ENCODE results near the gene SH3PXD2A.

The SH3PXD2A gene

DNA sequence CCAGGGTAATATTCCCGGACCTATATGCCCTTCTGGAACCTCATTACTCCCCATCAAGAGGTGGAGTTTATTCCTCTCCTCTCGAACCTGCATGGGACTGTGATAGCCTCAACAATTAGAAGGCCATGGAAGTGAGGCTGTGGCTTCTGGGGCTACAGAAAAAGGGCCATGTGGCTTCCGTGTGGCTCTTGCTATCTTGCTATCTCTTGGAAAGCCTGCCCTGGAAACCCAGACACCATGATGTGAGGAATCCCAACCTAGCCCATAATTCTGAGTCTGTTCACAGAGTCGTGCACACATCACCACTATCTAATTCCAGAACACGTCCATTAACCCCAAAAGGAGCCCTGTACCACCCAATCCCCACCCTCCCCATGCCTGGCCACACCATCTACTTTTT, 20.8 kb upstream of the SH3PXD2A start:
- DNase-seq = no peak

DNA sequence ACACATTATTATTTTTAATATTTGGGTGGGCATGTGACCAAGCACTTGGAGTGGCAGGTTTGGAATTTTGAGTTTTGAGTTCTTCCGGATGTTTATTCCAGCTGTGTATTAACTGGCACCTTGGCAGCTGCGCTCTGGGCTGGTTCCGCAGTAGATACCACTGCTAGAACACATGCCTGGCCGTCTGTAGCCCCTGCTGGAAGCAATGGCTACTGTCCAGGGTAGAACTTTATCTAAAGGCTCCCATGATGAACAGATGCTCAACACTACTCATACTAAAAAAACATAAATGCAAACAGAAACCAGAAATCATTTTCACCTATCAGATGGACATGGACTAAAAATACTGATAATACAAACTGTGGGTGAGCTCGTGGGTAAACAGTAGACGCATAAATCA, 19.4 kb upstream of the SH3PXD2A start:
- DNase-seq = no peak

DNA sequence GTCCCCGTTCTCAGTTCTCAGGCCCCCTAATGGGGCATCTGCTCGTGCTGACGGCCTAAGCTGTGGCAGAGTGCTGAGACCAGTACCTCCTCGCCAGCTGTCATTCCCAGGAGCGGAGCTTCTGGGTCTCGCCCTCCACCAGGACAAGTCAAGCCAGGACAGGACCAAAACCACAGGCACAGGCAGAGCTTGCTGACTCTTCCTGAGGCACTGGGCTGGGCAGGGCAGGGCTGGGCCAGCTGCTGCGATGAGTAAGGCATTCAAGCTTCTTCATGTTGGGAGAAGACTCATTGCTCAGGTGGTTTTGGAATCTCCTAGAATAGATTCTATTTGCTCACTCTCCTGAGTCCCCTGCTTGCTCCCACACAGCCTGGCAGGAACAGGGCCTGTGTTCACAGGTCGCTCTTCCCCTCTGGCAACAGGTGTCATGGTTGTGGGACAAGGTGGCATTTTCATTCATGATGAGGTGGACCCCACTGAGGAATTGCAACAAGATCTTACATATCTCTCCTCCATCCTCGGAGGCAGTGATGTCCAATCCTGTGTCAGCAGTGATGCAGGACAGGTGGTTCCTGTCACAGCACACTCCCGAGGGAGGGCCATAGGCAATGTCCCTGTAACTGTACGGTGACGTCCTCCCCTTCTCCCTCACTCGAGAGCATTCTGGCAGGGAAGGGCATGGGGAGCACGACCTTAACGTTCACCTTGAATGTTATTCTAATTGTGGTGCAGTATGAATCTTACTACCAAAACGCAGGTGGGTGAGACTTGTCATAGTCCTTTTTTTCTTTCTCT, 17.0 kb upstream of the SH3PXD2A start:
- no peak for DNase-seq

DNA sequence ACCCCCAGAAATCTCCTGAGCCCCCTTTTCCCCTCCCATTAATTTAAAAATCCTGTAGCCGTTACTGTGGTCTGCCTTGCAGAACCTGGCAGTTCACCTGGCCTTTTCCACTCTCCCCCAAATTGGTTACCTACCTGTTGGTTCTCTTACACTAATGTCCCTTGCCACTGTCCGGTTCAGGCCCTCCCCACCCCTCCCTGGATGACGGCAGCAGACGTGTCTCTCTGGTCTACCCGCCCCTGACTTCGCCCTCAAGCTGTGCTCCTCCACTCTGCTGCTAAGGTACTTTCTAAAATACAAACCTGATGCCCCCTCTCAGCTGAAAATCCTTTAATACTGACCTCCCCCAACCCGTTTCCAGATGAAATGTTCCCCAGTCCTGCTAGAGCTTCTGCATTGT, 15.6 kb upstream of the SH3PXD2A start:
- DNase-seq = no peak

DNA sequence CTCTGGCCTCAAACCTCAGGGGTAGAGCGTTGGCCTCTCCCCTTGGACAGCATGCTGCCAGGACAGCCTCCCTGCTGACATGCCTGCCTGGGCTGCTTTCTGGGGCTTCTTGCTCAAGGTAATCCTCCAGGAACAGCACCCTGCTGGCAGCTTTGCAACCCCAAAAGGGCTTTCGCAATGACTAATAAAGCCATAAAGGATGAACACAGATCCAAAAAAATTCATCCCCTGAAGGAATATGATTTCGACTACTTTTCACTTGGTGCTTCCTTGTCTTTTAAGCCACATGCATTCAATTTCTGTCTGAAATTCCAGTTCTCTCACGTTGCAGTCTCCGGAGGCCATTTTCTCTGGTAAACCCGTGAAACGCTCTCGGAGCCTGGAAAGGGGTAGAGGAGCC, 15.1 kb upstream of the SH3PXD2A start:
- DNase-seq = no peak

DNA sequence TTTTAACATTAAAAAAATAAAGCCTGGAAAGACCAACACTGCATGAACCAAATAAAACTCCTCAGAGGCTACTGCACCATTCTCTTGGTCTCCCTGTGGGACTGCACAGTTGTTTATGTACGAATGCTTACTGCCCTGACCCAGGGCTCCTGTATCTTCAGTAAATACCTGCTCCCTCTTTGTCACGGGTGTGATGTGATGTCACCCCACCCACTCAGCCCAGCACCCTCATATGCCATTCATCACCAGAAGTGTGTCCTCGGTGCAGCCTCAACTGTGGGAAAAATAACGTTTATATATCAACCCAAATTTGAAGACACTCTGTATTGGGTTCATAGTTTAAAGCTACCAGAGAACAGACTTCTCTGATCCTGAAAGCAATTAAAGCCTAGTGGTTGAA, 14.0 kb upstream of the SH3PXD2A start:
- DNase-seq = no peak

DNA sequence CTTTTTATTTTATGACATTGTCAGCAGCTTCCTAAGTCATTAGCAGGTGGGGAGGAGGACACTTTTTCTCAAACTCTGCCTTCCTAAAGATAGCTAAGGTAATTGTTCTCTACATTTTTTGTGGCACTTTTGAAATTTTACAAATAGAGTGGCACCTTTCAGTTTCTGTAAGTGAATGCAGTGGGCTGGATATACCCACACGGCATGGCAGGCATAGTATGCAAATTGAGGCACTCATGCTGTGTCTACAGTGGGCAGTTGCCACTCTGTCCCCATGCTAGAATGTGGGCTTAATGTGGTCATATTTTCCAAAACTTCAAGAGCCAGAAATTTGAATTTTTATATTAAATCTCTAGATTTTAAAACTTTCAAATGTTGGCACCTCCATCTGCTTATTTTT, 12.8 kb upstream of the SH3PXD2A start:
- no peak for DNase-seq

DNA sequence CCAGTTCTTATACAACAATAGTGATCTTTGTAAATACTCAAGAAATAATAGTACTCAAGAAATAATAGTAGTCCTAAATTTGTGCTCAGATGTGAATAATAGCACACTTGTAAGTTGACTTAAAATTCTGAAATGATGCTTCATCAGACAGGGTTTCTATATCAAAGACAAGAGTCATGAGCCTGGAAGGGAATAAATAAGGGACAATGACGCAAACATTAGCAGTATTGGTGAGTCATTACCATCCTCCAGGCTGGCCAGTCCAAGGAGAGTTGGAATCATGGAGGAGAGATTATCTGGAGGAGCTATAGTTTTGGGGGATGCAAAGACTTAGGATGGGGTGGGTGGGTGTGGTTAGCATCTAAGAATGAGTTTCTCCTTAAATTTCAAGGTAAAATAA, 6.1 kb upstream of the SH3PXD2A start:
- no peak for DNase-seq

DNA sequence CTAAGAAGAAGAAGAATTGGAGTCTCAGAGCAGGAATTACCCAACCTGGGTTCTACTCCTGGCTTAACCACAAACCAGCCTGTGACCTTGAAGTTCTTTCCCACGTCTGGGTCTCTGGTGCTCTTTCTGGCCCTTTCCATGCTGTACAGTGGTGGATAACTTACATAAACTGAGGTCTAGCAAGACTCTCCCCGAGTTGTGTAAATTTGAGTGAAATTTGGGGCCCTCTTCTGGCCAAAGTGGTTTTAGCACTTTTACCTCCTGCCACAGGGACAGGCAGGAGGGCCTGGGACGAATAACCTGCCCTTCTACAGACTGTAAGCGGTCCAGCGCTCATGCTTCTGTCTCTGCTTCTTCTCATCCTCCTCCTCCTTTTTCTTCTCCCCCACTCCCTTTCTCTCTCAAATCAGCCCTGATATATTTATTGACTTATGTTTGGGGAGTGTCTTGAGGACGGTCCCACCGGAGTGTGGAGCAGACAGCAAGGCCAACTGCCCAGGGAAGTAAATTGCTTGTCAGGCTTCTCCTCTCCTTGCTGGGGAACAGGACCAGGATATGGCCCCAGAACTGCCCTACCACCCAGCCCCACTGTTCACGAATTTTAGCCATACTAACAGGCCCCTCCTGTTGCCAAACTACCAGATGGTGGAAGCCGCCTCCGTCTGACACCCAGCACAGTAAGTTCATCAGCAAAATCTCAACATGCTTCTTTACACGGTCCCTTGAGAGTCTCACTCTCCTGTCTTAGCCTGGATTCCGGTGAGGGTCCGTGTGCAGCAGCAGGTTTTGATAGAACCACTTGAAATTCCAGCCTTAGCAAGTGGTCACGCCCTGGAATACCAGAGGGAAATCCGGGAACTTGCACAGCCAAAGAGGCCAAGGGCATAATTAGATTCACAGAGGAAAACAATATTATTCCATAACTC, 4.0 kb upstream of the SH3PXD2A start:
- peak in 43 of 56 donors; percentile 9 to 85 (median 47) for DNase-seq

DNA sequence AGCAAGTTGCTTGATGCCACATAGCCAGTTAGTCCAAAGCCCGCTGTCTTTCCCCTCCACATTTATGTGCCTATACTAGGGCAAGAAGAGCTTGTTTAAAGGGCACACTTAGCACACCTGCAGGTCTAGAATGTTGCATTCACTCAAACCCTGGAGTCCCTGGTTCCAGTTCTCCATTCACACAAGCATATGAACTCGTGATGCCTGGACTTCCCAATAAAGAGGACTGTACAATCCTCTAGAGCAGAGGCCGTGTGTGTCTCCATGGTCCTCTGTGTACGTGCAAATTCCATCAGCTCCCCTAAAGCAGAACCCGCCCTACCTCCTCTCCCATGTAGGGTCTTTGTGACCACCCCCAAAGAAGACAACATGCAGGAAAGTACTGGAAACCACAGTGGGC, 3.0 kb upstream of the SH3PXD2A start:
- DNase-seq = no peak

DNA sequence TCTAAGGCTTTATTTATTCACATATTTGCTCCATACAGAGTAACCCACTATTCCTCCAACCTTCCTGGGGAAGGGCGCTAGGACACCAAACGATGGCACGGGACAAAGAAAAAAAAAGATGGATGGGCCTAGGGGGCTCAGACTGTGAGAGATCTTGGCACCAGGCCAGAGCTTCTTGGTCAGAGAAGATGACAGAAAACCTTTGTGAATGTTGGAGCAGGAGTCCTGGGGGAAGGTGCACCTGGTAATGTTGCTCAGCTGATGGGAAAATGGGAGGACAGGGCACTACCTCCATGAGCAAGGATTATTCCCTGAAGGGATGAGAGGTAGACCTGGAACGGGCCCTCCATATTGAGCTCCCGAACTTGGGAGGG, 1.4 kb upstream of the SH3PXD2A start:
- no peak for DNase-seq

DNA sequence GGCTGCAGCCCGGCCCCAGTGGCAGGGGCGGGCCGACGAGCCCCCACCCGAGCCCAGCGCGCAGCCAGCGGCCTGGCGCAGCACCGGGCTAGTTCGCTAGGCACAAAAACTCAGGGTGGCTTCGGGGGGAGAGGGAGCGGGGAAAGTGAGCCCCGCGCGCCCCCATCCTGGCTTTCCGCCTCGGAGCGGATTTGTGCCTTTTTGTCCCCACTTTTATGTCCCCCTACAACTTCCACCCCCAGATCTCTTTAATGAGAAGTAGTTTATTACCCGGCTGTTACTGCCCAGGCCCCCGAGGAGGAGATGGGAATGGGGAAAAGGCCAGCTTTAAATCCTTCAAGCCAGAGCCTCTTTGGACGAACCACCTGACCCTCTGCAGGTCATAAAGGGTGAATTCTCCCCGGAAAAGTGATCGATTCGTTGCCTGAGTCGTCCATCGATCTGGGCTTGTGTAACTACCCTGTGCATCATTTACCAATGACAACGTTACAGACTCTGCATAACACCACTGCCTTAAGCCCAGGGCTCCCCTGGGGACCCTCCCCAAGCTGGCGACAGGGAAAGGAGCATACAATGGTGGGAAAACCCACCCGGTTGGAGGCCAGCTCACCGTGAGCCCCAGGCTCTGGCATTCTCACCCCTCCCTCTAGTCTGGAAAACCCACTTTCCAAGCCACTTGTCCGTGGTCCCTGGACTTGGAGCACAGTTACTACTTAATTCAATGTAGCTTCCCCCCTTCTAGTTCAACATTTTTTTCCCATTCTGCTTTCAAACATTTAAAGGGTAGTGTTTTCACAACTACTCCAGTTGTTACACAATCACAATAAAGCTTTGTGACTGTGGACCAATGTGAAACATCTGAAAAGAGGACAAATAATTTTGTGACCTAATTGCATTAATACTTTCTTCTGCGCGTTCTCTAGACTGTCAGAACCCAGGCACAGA, 748 bp upstream of the SH3PXD2A start:
- DNase-seq = peak in 2 of 56 donors; percentile 56 to 63

DNA sequence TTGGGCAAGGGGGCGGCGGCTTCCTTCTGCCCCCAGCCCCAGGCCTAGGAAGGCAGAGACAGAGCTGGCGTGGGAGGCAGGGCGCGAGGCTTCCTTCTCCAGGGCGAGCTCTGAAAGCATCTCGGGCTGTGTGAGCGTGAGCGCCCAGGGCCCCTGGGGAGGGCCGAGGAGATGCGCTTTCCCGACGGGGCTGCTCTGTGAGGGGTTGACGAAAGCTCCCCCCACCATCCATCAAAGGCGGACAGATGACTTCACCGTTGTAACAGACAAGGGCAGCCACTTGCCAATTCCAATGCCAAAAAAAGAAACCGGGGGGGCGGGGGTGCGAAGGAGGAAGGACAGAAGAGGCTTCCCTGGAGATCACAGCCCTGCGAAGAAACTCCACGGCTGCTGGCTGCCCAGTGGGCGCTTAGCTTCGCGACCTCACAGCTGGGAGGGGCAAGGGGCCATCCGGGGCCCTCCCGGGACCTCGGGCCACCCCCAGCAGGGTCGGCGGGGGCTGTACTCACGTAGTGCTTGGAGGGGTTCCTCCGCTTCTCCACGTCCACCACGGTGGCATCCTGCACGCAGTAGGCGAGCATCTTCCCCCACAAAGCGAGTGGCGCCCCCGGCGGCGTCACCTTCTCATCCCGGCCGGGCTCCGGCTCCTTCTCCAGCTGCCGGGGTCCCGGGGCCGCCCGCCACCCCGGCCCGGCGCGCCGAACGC, 537 bp downstream of the SH3PXD2A start:
- peak in 16 of 56 donors; percentile 20 to 57 (median 39) for DNase-seq

DNA sequence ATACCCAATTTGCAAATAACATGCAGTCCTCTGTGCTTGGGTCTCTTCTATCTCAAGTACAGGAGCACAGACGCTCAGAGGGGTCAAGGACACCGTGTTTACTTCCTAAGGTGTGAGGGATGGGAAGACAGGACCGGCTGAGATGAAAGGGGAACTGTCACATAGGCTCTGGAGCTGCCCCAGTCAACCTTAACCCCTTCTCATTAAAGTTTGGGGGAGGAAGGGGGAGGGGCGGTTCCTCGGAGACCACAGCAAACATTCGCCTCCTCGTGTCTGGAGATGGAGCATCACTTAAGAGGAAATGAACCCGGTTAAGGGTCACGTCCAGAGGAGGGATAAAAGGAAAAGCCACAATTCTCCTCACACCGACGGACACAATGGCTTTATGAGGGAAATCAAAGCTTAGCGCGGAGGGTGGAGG, 1.1 kb downstream of the SH3PXD2A start:
- DNase-seq = no peak

DNA sequence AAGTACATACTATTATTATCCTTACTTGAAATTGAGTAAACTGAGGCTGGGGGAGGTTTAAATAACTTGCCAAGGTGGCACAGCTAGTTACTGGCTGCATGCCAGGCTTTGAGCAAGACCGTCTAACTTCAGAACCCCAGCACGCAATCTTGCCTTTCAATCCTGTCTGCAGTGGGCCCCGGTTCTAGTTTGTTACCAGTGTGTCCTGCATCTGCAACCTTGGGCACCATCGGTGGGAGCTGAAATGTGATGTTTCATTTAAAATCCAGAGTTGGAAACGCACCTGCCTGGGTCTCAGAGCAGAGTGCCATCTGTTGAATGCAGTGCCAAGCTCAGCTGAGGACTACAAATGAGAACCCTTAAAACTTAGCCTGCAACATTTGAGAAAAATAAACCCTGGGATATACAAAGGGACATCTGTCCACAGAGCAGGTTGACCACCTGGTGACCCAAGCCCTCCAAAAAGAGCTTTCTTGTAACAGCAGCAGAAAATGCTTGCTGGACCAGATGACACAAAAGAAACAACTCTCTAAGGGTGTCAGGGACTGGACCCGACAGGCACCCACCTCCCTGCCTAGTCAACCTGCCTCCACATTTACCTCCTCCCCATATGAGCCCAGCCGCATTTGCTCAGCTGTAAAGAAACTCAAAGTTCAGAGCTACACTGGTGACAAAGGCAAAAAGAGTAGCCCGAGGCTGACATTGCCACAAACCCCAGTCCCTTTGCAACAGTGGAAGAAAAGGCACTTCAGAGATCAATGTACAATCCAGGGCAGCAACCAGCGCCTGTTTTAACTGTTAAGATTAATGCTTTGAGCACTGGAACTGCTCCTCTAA, 1.7 kb downstream of the SH3PXD2A start:
- DNase-seq = peak in 1 of 56 donors; percentile 53

DNA sequence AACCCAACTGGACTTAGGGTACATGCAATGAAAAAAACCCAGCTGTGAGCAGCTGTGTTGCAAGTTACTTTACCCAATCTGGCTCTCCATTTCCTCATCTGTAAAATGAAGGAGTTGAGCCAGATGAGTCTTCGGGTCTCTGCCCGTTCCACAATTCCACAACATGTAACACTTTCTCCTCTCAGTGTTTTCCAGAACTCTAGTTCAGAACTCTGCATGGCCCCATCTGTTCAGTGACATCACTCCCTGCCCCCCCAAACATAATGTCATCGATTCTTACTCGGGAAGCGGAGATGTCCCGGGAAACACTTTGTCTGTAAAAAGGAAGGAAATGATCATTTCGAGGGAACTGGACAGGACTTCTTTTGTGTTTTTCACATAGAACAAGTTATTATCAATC, 2.5 kb downstream of the SH3PXD2A start:
- peak in 3 of 56 donors; percentile 5 to 19 (median 19) for DNase-seq

DNA sequence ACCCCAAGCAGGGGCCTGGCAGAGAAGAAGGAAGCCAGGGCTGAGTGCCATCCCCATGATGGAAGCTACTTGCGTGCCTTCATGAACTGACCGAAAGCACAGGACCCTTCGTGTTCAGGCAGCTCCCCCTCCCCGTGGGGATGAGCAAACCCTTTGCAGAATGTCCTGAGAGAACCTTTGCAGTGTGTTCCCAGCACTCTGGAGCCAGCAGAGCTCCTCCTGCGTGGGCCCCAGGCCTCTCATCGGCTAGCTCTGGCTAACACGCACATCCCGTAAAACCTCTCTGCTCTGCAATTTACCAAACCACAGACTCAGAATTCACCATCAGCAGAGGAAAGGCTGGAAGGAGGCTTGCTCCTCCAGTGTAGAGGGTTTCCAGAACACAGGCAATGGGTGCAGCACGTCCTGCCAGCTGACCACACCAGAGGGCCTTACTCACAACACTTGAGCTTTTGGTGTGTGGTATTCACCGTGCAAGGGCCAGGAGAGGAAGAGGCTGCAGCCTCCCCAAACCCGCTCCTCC, 3.1 kb downstream of the SH3PXD2A start:
- DNase-seq = no peak

DNA sequence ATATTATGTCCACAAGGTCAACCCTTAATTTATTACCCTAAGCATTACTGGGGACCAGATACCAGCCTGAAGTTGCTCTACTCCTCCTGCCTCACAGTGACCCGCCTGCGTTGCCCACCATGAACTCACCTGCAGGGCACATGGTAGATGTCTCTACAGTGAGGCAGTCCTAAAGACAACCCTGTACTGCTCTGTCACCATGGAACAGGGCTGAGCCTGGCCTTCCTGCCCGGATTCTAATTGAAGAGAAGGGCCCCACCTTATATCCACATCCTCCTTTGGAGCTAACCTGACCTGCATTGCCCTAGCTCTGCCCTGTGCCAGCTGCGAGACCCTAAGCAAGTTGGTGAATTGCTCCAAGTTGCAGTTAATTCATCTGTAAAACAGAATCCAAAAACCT, 4.1 kb downstream of the SH3PXD2A start:
- DNase-seq = no peak

DNA sequence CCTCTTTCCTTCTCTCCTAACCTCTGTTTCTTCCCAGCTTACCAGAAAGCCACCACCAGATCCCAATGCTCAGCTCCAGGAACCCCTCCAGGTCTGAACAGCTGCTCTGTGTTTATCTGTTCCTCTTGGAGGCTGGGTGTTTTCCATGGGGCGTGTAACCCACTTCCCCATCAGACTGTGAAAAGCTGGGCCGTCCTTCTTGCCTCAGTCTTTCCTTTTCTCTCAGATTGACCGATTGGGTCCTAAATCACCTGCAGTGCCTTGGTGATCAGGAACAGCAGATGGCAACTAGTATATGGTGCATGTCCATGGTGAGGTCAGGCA, 4.8 kb downstream of the SH3PXD2A start:
- no peak for DNase-seq
